Heart left ventricle (tissue), 13 donors: ENCODE results near the gene LTBP2.

Experiments used
- POLR2A ChIP-seq, 2 donors: fragments of 450-650 bp; IDR thresholded peaks; one replicate each; pipeline ENCODE4 v1.6.1; 2017; ENCODE audit warnings: antibody characterized with exemption in 2 of 2, mild to moderate bottlenecking in 2 of 2, moderate library complexity in 2 of 2
- TF ChIP-seq, protein P1 (sequence below), 12 donors: fragments of 200-600 bp; sonication (generic) in 4 of 12; IDR thresholded peaks; one replicate each; pipeline versions ENCODE4 v1.5.0 to v1.8.0; 2018 to 2022; ENCODE audit warnings: antibody characterized with exemption in 12 of 12, mild to moderate bottlenecking in 5 of 12
- donor health status: ischemic (EF 13 %, LVEDD 7.1; RV severe dilation, severe dysfunction).
- donor health status: DM: no; HTN: yes; CAD: no.
- donor health status: DM: no; HTN: no; CAD: no.
- donor health status: ischemic (EF 25% LVEDD 6.9; RV normal size, moderate dysfunction).
- donor health status: ischemic (EF 25% LVEDD 5.7; RV mildly dilated, moderate dysfunction).
- donor health status: ischemic (EF 35%, LVEDD 5.7; RV mildly dilated, moderate dysfunction).
- donor health status: nonischemic (EF 11% LVEDD 7.7; RV severe dilation, severe dysfunction).
- donor health status: DM: yes; HTN: yes; CAD: no.
- donor health status: PGD.
- donor health status: ischemic (EF 29% LVEDD 5.4; RV normal size, mild dysfunction).
- donor health status: nonischemic (EF 23%, LVEDD 6.1; RV moderate dilation, normal function).

DNA sequence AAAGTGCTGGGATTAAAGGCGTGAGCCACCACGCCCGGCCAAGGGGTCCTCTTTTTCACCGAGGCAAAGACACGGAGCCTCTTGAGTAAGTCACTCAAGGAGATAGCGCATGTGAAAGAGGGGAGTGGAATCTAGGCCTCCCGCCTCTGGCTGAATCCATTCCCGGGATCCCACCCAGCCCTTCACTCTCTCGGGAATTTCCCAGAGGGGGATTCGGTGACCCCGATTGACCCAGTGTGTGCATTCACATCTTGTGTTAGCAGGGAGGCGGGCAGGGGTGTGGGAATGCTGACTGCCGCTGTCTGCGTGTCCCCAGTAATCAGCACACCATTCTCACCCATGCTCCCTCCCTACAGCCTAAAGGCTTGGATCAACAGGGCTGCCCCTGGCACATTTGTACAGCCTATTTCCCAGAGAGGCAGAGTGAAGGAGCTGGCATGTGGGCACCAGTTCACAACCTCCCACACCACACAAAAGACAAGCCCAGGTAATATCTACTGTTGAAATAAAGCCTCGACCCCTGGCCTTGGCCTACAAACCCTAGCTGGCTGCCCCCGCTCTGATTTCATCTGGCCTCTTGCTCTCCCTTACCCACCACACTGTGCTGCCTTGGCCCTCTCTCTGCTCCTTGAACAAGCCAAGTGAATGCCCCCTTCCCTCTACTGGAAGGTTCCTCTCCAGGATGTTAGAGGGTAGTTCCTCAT, 1.3 kb upstream of the LTBP2 start:
- TF ChIP-seq, protein P1, sequence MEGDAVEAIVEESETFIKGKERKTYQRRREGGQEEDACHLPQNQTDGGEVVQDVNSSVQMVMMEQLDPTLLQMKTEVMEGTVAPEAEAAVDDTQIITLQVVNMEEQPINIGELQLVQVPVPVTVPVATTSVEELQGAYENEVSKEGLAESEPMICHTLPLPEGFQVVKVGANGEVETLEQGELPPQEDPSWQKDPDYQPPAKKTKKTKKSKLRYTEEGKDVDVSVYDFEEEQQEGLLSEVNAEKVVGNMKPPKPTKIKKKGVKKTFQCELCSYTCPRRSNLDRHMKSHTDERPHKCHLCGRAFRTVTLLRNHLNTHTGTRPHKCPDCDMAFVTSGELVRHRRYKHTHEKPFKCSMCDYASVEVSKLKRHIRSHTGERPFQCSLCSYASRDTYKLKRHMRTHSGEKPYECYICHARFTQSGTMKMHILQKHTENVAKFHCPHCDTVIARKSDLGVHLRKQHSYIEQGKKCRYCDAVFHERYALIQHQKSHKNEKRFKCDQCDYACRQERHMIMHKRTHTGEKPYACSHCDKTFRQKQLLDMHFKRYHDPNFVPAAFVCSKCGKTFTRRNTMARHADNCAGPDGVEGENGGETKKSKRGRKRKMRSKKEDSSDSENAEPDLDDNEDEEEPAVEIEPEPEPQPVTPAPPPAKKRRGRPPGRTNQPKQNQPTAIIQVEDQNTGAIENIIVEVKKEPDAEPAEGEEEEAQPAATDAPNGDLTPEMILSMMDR (IDR thresholded peaks at IDR 0.05), result no peak
- TF ChIP-seq POLR2A (IDR thresholded peaks at IDR 0.05), result no peak
